Right kidney (tissue), 1 donor: ENCODE results near the gene TPRX1.
A peak's percentile ranks its signal among the peaks of the same experiment; 100 is the strongest.
"Not testable (repeated sequence)": the region's sequence is repeated elsewhere in the genome, so short reads cannot be mapped to it uniquely, and the experiment has no call there.

ENCODE experiments used
- DNase-seq: peaks from one replicate; pipeline ENCODE4 v3.0.0-alpha.2; 2016

Gene TPRX1

DNA sequence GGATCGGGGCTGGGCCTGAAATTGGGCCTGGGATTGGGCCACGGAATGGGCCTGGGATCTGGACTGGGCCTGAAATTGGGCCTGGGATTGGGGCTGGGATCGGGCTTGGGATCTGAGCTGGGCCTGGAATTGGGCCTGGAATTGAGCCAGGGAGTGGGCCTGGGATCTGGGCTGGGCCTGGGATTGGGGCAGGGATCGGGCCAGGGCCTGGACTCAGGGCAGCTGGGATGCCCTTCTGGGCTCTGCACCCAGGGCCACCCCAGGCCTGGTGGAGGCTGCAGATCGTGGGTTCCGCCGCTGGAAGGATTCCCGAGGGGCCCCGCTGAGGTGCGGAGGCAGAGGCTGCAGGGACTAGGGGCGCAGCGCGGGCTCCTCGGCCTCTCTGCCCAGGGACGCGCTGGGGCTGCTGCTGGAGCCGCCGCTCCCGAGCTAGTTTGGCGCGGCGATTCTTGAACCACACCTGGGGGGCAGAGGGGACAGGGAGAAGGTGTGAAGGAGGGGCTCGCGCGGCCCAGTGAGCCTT is 1.8 kb downstream of the TPRX1 start:
- DNase-seq = no peak

DNA sequence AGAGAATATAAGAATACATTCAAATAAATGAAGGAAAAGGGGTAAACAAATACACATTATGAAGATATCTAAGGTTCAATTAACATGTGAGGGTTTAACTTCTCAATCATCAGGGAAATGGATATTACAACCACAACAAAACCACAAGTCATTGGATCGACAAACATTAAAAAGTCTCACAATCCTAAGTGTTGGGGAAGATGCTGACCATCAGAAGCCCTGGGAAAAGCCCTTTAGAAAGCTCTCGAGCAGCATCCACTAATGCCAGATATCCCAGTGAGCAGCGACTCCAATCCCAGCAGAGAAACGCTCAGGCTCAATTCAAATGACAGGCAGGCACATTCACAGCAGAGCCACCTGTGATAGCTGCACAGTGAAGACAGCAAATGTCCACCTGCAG is 3.1 kb downstream of the TPRX1 start:
- DNase-seq = no peak

DNA sequence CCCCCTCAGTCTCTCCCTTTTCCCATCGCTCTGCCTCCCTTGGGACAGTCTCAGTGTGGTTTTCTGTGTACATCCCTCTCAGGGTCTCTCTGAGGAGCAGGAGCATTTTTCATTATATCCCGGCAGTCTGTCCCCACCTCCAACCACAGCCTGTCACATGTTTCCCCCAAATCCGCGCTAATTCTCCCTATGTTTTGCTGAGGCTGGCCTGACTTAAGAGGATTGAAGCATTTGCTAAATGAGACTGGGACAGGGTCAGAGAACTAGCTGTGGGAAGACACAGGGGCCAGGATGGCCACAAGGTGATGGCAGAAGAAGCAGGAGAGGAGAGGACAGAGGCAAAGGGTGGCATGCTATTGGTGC is 5.5 kb downstream of the TPRX1 start:
- DNase-seq = no peak

DNA sequence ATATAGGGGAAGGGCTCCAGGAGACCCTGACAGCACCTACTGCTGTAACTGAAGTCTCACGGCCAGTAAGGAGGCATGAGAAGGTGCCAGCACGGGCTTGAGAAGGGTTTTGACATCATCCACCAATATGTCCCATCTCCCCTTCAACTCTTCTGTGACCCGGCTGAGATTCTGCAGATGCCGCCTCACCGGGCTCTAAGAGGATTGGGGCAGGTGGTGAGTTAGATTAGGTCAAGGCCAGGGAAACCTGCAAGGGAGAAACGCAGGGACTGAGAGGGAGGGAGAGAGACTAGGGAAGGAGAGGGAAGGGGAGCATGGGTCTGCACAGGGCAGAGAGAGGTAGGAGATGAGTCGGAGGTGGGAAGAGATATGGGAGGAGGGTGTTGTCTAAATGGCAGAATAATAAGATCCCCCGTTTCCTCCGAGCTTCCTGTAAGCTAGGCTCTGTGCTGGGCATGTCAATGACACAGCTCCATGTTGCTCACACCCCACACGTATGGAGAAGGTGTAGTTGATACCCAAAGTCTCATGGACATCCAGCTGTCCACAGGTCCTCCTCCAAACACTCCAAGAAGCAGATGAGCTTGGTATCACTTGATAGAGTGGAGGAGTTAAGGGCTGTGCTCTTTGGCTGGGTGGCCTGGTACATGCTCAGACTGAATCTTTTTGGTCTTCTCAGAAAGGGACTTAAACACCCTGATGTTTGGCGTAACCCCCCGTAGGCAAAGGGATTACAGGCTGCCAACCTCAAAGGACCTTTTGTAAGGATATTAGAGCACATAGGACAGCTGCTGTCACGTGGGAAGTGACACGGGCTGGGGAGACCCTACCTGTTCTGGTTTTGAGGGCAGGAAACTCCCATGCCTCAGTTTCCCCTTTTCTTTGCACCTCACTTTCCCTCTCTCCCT is 6.1 kb downstream of the TPRX1 start:
- no peak for DNase-seq

DNA sequence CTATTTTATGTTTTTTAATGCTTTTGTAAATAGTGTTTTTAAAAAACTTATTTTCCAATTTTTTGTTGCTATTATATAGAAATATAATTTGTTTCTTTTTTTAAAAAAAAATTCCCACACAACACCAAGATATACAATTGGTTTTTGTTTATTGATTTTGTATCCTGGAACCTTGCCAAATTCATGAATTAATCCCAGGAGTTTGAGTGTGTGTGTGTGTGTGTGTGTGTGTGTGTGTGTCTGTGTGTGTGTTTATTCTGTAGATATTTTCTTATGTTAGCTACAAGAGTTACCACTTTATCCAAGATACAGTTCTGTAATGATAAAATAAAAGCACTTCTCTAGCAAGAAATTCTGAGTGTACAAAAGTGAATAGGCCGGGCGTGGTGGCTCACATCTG is 7.6 kb downstream of the TPRX1 start:
- no peak for DNase-seq

DNA sequence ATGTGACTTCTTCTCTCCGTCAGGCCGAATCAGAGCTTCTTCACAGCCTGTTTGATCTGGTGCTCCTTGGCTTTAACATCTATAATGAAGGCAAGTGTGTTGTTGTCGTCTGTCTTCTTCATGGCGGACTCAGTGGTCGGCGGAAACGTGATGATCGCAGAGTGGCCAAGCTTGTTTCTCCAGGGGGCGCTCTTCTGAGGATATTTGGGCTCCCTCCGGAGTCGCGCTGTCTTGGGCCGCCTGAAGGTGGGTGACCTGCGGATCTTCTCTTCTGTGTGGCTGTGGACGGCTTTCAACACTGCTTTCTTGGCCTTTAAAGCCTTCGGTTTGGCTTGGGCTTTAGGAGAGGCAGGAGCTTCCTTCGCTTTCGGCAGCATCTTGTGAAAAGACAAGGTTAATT is 9.8 kb downstream of the TPRX1 start:
- DNase-seq = no peak

DNA sequence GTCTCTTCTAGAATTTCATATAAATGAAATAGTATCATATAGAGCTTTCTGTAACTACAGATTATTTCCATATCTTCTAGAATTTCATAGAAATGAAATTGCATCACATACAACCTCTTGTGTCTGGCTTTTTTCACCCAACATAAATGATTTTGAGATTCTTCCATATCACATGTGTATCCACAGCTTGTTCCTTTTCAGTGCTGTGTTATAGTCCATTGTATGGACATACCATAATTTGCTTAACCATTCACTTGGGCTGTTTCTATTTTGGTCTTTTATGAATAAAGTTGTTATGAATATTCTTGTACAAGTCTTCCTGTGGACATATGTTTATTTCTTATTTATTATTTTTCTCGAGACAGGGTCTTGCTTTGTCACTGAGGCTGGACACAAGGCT is 11.7 kb downstream of the TPRX1 start:
- no peak for DNase-seq

DNA sequence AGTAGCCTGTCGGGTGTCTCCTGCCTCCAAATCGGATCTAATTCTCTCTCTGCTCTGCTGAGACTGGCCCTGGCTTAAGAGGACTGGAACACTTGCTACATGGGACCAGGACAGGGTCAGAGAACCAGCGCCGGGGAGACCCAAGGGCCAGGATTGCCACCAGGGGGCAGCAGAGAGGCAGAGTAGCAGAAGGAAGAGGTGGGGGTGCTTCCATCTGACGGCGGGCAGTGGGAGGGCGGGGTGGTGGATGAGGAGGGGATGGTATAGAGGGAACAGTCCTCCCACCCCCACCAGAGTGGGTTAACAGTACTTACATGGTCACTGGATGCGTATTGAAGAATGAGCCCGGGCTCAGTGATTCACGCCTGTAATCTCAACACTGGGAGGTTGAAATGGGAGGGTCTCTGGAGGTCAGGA is 13.9 kb downstream of the TPRX1 start:
- peak; percentile 49 for DNase-seq

DNA sequence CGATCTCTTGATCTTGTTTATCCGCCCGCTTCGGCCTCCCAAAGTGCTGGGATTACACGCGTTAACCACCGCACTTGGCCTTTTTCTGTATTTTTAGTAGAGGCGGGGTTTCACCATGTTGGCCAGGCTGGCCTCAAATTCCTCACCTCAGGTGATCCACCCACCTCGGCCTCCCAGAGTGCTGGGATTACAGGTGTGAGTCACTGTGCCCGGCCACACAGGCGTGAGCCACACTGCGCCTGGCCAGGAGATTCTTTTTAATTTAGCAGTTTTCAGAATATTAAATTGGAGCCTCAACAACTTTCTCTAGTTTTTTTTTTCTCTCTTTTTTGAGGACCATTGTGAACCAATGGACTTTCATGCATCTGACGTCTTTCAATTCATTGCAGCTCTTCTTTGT is 14.5 kb downstream of the TPRX1 start:
- DNase-seq = not testable (repeated sequence)

DNA sequence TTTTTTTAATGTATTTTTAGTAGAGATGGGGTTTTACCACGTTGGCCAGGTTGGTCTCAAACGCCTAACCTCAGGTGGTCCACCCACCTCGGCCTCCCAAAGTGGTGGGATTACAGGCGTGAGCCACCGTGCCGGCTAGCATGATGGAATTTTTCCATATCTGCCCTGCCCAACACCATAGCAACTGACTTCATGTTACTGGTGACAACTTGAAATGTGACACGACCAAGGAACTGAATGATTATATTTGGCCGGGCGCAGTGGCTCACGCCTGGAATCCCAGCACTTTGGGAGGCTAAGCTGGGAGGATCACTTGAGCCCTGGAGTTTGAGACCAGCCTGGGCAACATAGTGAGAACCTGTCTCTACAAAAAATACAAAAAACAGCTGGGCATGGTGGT is 17.0 kb downstream of the TPRX1 start:
- not testable (repeated sequence) for DNase-seq

DNA sequence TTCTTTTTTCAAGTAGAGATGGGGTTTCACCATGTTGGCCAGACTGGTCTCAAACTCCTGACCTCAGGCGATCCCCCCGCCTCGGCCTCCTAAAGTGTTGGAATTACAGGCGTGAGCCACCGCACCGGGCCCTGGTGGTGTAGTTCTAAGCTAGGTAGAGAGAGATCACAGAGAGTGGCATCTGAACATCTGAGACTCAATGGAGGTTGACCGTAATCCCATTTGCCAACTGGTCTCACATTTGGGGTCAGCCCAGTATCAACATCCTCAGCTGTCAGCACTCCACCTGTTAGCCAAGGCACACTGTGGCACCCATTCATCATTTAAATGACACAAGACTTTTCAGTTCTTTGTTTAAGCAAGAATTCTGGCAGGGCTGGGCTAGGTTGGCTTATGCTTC is 17.8 kb downstream of the TPRX1 start:
- DNase-seq = no peak

DNA sequence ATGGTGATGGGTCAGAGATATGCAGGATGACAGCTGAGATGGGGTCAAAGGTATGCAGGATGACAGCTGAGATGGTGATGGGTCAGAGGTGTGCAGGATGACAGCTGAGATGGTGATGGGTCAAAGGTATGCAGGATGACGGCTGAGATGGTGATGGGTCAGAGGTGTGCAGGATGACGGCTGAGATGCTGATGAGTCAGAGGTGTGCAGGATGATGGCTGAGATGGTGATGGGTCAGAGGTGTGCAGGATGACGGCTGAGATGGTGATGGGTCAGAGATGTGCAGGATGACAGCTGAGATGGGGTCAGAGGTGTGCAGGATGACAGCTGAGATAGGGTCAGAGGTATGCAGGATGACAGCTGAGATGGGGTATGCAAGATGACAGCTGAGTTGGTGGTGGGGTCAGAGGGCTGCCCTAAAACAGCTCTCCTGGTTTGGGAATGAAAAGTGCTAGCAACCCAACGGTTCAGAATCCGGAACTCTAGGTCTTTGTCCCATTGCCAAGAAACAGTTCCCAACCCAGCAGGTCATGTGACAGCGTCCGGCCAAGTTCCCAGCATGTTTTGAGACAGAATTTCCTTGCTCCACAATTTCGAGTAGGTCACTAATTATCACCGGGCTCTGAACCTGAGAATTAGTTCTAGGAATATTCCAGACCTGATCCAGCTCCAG is 22.6 kb downstream of the TPRX1 start:
- DNase-seq = no peak

DNA sequence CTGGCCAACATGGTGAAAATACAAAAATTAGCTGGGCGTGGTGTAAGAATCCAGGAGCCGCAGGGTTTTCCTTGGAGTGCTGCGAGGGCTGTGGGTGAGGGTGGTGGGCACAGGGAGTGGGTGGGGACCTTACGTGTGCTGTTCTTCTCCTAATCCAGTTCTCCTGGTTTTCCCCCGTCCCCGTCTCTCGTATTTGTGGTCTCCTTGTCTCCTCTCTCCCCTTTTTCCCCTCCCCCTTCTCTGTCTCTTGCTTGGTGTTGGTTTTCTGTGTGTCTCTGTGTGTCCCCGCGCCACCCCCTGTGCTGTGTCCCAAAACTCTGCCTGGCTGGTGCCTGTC is 24.2 kb downstream of the TPRX1 start:
- DNase-seq = no peak

DNA sequence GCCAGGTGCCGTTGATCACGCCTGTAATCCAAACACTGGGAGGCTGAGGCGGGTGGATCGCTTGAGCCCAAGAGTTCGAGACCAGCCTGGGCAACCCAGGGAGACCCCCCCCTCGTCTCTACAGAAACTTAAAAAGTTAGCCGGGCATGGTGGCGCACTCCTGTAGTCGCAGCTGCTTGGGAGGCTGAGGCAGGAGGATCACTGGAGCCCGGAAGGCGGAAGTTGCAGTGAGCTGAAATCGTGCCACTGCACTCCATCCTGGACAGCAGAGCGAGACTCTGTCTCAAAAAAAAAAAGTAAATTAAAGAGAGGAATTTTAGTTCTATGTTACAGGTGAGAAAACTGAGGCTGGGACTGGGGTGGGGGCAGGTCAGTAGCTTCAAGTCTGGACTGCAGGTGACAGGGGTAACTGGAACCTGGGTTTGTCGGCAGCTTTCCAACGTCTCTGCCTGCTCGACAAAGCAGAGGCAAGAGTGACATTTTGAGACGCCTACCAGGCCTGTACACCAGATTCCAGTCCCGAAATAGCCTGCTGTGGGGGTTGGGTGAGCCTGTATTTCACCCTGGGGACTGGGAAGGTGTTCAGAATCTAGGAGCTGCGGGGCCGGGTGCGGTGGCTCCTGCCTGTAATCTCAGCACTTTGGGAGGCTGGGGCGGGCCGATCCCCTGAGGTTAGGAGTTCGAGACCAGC is 24.7 kb downstream of the TPRX1 start:
- DNase-seq = no peak

DNA sequence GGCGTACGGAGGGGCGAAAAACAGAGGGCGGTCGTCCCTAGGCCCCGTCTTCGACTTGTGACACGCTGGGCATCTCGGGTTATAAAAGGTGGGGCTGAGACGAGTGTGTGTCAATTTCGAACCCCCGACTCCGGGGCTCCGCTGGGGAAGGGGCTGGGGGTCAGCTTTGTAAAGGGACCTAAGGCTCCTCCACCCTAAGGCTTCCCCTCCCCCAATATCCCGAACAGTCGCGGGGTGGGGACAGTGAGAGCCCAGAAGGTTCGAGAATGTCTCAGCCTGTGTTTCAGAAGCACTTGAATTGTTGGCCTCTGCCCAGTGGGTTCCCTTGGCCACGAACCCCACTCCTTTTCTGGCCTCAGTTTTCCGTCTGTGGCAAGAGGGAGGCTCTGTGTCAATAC is 25.4 kb downstream of the TPRX1 start:
- no peak for DNase-seq

DNA sequence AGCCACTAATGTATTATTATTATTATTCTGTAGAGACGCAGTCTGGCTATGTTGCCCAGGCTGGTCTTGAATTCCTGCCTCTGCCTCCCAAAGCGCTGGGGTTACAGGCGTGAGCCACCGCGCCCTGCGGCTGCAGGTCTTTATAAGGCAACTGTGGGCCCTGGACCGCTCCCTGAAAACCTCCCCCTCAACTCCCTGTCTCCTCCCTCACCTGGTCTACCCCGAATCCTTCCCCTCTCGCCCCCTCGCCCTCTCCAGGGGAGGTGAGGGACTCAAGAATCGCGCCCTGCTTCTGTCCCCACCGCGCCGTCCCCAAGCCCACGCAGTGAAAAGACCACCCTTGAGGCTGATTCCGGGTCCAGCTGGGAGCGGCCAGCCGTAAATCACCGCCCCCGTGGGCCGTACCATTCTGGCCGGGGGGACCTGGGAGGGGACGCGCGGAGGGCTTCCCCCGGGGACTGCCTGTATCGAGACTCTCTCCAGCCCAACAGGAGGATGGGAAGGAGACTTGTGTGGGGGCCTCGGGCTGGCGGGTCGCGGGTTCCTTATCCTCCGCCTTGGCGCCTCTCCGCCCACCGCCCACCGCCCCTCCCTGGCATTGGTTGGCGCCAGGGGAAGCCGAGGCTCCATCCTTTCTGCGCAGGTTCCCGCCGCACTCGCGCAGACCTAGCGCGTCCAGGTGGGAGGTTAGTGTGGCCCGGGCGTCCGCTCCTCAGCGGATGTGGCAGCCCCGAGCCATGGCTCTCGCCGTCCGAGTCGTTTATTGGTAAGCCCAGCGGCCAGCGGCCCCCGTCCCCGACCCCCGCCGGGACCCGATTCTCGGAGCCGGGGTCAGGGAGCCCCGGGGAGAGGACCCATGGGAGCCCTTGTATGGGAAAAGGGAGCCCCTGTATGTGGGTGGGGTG is 26.1 kb downstream of the TPRX1 start, which contains the start of gene SELENOW:
TSS of gene SELENOW (plus strand) at position 655 of the 905 bp plus-strand sequence. CDS start at position 738, 83 bp downstream.
- peak; percentile 95 for DNase-seq

DNA sequence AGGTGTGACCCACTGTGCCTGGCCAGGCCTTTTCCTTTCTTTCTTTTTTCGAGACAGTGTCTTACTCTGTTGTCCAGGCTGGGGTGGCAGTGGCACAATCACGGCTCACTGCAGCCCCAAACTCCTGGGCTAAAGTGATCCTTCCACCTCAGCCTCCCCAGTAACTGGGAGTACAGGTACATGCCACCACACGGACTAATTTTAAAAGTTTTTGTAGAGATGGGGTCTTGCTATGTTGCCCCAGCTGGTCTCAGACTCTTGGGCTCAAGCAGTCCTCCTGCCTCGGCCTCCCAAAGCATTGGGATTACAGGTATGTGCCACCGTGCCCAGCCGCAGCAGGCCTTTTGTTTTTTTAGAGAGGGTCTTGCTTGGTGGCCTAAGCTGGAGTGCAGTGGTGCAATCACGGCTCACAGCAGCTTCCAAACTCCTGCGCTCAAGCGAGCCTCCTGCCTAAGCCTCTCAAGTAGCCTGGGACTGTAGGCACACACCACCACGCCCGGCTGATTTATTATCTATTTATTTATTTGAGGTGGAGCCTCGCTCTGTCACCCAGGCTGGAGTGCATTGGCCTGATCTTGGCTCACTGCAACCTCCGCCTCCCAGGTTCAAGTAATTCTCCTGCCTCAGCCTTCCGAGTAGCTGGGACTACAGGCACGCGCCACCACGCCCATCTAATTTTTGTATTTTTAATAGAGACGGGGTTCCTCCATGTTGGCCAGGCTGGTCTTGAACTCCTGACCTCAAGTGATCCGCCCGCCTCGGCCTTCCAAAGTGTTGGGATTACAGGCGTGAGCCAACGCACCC is 26.9 kb downstream of the TPRX1 start:
- DNase-seq = not testable (repeated sequence)

DNA sequence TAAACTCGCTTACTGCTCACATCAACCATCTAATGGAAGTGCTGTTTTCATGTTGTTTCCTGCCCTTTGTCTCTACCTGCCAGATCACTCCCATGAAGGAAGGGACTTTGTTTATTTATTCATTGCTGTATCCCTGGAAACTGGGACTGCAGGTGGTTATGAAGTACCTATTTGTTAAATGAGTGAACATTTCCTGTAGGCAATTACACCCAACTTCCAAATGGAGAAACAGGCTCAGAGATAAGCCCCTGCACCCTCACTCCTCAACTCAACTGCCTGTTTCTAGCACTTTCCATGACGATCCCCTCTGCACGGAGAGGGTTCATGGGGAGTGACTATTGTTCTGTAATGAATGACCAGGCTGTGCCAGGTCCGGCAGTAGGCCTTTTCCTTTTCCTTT is 27.8 kb downstream of the TPRX1 start:
- no peak for DNase-seq

DNA sequence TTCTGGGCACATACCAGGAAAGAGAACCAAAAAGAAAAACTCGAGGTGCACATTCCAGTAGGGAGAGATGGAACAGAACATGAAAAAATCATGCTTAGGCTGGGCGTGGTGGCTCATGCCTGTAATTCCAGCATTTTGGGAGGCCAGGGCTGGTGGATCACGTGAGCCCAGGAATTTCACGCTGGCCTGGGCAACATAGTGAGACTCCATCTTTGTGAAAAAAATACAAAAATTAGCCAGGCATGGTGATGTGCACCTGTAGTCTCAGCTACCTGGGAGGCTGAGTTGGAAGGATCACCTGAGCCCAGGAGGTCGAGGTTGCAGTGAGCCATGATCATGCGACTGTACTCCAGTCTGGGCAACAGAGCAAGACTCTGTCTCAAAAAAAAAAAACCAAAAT is 33.1 kb downstream of the TPRX1 start:
- DNase-seq = not testable (repeated sequence)

DNA sequence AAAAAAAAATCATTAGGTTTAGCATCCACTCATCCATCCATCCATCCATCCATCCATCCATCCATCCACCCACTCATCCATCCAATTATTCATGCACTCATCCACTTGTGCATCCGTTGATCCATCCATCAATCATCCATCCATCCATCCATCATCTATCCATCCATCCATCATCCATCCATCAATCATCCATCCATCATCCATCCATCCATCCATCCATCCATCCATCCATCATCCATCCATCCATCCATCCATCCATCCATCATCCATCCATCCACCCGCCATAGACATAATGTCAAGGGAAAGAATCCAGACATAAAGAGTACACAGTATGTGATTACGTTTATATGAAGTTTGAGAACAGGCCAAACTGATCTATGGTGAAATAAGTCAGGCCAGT is 34.8 kb downstream of the TPRX1 start:
- DNase-seq = no peak

DNA sequence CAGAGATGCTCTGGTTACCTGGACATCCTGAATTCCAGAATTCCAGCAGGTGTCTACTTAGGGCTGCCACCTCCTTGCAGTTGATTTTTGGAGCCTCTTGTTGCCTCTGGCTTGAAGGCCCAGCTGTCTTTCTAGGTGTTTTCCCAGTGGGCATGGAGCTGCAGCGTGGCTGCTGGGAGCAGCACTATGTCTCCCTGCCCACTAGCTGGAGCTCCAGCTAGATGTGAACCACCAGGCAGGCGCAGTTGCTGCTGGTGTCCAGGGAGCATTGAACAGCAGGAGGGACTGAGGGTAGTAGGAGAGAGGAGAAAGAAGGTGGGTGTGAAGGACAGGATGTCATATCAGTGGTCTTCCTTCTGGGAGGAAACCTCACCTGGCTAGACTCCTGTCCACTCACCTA is 35.7 kb downstream of the TPRX1 start:
- DNase-seq = no peak
